Erythroblast (primary cell): ENCODE measurements around the gene TEX101.

Source experiments
- DNase-seq, 2 experiments: peaks; one replicate each; lab custom pipeline; 2025; lab: John Stamatoyannopoulos, UW
- GATA1 ChIP-seq: IDR thresholded peaks from 2 replicates; pipeline ENCODE4 v1.6.1; 2011; ENCODE audit warnings: low read depth, mild to moderate bottlenecking, control low read depth, low read length, moderate library complexity
- POLR2A ChIP-seq: IDR thresholded peaks from 2 replicates; pipeline ENCODE4 v1.6.1; 2011; ENCODE audit warnings: mild to moderate bottlenecking, low read length

TEX101 gene

GRCh38 chr19:43466793-43467192, 52.1 kb downstream of the TEX101 start:
- TF ChIP-seq GATA1 (no peak), POLR2A (no peak)
- DNase-seq = no peak

DNA sequence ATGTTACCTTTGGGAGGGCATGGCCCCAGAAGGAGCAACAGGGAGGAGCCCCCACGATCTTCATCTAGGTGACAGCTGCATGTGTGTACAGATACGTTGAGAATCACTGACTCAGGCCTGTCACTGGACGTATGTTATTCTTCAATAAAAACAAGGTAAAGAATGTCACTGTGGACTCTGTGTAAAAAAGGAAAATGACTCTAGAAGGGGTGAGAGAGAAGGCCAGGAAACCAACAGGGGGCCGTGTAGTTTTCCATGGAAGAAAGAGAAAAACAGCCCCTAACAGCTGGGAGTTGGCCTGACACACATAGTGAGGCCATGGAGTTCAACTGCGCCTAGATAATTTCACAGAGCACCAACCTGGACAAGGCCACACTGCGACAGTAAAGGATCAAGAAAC, 52.6 kb downstream of the TEX101 start:
- TF ChIP-seq POLR2A = no peak
- TF ChIP-seq GATA1 = no peak
- no peak for DNase-seq

DNA sequence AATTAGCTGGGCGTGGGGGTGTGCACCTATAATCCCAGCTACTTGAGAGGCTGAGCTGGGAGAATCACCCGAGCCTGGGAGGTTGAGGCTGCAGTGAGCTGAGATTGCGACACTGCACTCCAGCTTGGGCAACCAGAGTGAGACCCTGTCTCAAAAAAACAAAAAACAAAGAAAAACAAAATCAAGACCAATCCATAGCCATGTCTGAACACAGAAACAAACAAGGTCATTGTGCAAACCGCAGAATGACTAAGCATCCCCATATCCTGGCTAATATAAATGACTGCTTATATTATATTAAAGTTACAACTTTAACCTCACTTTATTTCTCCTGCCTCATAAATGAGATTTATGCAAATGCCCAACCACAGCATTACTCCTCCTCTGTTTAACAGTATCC, 53.0 kb downstream of the TEX101 start:
- DNase-seq = no peak

More for the DNA sequence above, 53.0 kb downstream of the TEX101 start:
- TF ChIP-seq POLR2A (no peak), GATA1 (no peak)
